Stimulated activated CD4-positive, alpha-beta T cell treated with anti-CD3 and anti-CD28 coated beads, Interleukin-4, amount 100 ng/mL, for 1 hour (primary cell): Measurements from ENCODE around the gene MALT1.
A peak's percentile ranks its signal among the peaks of the same experiment; 100 is the strongest.

ENCODE experiments used
- DNase-seq: peaks from one replicate; pipeline ENCODE4 v3.0.0-alpha.2; 2020

The MALT1 gene

GRCh38 chr18:58779529-58779928 is 108.3 kb downstream of the MALT1 start:
- no peak for DNase-seq

GRCh38 chr18:58780045-58780444 is 108.8 kb downstream of the MALT1 start:
- DNase-seq: no peak

- DNase-seq: peak; percentile 63
Observed at GRCh38 chr18:58781627-58782194, 110.4 kb downstream of the MALT1 start.

- no peak for DNase-seq
Observed at GRCh38 chr18:58784601-58785137, 113.4 kb downstream of the MALT1 start.

- no peak for DNase-seq
Observed at GRCh38 chr18:58785171-58785805, 114.0 kb downstream of the MALT1 start.

GRCh38 chr18:58785870-58786269 is 114.6 kb downstream of the MALT1 start:
- DNase-seq: no peak

- DNase-seq: no peak
Observed at GRCh38 chr18:58787536-58788149, 116.4 kb downstream of the MALT1 start.

GRCh38 chr18:58788470-58788869 is 117.2 kb downstream of the MALT1 start:
- DNase-seq: no peak

- no peak for DNase-seq
Observed at GRCh38 chr18:58788971-58789875, 118.0 kb downstream of the MALT1 start.

- no peak for DNase-seq
Observed at GRCh38 chr18:58789876-58790240, 118.6 kb downstream of the MALT1 start.

- no peak for DNase-seq
Observed at GRCh38 chr18:58792086-58792485, 120.8 kb downstream of the MALT1 start.

GRCh38 chr18:58793361-58793760 is 122.1 kb downstream of the MALT1 start:
- DNase-seq: no peak

- no peak for DNase-seq
Observed at GRCh38 chr18:58796220-58796619, 125.0 kb downstream of the MALT1 start.

- DNase-seq: no peak
Observed at GRCh38 chr18:58800582-58800981, 129.3 kb downstream of the MALT1 start.

- no peak for DNase-seq
Observed at GRCh38 chr18:58802959-58803358, 131.7 kb downstream of the MALT1 start.

- DNase-seq: no peak
Observed at GRCh38 chr18:58803978-58804377, 132.7 kb downstream of the MALT1 start.
